NCI-H69 (cell line): Measurements from ENCODE around the gene SYT6.
A peak's percentile ranks its signal among the peaks of the same experiment; 100 is the strongest.

ENCODE experiments used
- DNase-seq: peaks from one replicate; lab custom pipeline; 2025; lab: John Stamatoyannopoulos, UW

Gene SYT6

DNA sequence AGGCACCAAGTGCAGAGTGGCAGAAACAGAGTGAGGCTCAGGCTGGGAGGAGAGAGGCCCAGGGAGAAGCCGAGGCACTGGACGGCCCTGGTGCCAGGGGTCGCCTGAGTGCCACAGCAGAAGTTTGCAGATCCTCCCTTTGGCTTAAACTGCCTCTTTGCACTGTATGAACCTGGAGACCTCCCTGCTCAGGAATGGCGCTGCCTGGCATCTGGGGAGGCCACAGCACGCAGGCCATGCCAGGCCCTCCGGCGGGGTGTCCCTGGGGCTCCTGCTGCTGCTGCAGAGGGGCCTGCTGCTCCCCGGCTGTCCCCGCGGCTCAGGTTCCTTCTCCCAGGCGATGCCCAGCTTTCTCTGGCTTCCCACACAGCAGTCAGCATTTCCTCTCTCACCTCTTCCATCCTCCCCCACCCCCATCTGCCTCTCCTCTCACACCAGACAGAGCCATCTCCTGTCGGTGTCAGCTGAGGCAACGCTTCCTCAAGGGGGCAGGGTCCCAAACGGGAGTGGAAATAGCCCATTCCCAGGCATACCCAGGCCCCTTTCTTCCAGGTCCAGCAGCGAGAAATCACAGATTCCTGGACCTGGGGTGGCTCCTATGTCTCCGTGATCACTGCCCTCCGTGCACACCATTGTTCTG, 35.2 kb downstream of the SYT6 start:
- DNase-seq, result no peak

DNA sequence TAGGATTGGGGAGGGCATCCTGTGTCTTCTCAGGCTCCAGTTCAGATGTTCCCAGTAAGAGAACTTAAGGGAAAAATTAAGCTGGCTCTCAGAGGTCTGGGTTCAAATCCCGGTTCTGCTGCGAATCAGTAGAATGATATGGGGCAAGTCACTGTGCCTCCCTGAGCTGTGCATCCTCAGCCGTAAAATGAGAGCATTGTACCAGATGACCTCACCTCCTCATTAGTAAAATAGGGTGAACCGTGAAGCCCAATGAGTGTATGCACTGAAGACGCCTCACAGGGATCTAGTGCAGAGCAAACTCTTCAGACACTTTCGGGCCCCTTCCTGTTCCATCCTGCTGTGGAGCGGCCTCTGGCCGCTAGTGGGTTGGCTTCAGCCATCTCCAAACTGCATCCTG, 36.0 kb downstream of the SYT6 start:
- DNase-seq, result no peak

DNA sequence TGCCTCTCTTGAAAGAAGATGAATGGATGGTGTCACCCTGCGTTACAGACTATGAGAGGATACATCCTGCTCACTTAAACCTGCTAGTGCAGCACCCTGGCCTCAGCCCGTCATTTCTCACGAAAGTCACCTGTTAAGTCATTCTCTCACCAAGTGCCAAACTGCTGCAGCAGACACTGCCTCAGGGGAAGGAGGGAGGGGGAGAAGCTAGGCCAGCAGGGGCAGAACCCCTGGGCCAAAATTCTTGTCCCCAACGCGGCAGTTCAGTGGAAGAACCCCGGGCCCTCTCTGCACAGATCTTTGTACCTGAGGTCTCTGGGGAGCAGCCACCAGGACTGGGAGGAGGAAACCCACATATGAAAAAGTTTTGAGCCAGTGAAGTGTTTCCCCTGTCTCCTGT, 37.6 kb downstream of the SYT6 start:
- DNase-seq, result no peak

DNA sequence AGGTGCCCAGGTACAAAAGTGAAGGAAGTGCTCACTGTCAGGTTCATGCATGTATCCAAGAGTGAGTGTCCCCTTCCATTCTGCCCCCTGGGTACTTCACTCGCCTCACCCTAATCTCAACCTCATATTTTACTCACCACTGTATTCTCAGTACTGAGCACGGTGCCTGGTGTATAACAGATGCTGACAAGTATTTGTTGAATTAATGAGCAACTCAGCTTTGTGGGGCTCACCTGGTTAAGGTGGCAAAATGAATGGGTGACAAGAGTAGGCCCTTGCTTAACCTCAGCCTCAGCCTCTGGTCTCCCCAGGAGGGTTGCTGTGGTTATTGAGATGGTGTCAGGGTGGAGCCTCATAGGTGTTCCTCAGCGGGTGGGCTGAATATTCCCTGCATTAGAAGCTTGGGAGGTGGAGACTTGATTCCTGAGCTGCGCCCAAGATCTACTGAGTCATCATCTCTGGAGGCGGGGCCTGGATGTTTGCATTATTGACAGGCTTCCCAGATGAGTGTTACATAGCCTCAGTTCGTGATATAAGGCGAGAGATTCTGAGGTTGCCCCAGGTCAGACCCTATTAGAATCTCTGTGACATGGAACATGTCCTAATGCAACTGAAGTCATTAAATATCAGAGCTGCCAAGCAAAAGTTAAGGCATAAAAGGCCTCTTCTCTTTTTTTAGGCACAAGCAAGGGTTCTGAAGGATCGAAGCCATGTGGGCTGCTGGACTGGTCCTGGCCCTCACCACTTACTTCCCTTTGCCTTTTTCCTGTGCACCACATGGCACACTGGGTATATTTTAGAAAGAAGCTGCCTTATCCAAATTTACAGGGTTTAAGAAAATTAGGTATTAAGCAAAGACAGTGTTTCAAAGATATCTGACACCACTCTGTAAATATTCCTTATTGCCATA, 39.2 kb downstream of the SYT6 start:
- DNase-seq, result no peak

DNA sequence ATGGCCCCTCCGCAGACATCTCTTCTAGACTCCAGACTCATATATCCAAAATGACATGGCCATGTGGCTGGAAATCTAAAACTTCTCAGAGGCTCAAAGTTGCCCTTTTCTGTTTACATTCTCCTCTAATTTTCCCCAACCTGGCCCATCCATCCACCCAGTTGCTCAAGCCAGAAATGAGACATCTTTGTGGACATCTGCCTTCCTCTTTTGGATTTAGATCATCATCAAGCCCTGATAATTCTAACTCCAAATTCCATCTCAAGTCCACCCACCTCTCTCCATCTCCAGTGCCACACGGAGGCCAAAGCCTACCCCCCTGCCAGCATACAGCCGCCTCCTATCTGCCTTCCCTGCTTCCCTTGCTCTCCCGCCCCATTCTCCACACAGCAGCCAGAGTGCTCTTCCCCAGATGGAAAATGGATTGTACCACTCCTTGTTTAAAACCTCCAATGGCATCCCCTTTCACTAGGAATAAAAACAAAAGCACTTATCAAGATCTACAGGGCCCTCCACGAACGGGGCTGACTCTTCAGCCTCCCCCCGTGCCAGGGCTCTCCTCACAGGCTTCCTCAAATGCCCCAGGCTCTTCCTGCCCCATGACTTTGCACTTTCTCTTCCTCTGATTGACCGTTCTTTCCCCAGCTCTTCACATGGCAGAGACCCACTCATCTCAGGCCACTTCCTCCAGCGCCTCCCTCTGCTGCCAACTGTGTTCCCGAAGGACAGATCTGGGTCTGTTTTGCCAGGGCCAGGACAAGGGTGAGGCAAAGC, 40.1 kb downstream of the SYT6 start:
- no peak for DNase-seq

DNA sequence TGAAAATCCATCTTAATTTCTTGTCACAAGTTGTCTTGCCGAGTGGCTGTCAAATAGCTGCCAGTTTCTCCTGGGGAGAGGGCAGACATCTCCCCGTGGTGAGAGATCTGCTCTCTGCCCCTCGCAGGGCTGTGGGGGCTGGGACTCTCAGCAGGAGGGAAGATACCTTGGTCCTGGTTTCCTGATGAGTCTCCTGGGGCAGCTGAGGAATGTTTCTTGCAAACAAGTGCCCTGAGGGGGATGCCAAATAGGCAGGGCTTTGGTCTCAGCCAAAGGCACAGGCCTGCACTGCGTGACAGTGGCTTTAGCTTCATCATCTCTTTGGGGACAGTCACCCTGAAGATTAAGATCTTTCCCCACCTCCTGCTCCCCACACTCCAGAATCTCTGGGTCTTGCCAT, 40.9 kb downstream of the SYT6 start:
- DNase-seq, result no peak

DNA sequence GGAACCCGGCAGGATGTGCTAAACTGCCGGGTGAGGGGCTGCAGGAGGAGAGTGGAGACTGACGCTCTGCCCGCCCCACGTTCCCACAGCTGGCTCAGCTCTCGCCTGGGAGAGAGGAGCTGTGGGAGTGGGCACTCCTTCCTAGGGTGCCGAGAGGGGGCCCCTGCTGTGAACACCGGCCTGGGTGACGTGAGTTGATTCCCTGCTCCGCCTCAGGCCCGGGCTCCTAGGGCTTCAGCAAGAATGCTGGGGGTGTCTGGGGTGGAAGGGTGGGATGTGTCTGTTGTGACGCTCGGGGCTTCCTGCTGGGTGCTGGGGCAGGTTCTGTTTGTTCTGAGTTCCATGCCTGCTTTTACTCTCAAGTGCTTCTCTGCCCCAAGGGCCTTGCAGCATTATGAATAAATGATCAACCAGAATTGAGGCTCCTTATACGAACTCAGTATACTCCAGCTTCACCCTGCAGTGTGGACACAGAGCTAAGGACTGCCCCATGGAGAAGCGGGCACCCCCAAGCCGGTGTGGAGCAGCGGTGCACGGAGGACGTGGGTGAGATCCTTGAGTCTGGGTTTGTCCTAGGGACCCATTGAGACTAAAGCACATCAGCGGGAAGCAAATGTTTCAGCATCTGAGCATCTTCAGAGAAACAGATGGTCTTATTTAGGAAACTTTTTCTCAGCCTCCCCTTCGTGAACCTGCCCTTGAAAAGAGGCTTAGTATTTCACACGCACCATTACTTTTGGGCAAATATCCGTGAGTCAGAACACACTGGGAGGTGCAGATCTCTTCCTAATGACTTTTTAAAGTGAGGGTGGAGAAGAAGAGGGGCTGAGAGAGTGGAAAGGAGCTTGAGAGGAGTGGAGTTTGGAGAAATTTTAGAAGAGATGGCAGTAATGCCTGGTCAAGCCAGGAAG, 41.7 kb downstream of the SYT6 start:
- DNase-seq, result peak; percentile 10

DNA sequence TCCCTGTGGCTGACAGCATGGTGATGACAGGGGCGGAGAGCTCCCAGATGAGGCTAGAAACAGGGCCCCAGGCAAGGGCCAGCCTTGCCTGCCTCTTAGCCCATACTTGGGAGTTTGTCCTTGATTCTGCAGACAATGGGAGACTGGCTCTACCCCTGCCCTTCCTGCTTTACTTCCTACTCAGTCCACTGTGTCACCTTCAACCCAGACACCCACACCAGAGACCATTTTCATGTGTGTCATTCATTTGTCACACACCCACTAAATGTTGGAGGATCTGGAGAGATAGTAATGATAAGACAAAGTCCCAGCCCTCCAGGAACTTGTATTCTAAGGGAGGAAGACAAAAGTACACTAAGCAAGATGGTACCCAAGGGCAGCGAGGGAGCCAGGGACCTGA, 43.7 kb downstream of the SYT6 start:
- DNase-seq, result no peak

DNA sequence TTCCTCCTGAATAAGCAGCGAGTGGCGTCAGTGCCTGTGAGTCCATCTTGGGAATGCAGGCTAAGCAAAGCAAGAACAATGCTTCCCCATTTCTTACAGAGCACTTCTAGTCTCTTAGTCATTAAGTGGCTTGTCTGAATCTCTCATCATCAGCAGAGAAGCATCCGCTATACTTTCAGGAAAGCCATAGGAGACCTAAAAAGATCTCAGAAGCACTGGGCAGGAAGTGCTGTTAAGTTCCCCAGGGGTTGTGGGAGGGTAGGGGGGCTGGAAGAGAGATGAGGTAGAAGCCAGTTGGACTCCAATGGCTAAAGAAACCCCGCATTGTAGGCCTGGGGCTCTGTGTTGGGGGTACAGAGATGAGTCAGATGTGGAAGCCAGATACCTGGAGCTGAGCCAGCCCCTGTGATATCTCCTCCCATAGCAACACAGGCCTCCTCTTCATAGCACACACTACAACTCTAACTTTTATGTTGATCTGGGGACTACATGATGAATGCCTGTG, 44.9 kb downstream of the SYT6 start:
- no peak for DNase-seq

DNA sequence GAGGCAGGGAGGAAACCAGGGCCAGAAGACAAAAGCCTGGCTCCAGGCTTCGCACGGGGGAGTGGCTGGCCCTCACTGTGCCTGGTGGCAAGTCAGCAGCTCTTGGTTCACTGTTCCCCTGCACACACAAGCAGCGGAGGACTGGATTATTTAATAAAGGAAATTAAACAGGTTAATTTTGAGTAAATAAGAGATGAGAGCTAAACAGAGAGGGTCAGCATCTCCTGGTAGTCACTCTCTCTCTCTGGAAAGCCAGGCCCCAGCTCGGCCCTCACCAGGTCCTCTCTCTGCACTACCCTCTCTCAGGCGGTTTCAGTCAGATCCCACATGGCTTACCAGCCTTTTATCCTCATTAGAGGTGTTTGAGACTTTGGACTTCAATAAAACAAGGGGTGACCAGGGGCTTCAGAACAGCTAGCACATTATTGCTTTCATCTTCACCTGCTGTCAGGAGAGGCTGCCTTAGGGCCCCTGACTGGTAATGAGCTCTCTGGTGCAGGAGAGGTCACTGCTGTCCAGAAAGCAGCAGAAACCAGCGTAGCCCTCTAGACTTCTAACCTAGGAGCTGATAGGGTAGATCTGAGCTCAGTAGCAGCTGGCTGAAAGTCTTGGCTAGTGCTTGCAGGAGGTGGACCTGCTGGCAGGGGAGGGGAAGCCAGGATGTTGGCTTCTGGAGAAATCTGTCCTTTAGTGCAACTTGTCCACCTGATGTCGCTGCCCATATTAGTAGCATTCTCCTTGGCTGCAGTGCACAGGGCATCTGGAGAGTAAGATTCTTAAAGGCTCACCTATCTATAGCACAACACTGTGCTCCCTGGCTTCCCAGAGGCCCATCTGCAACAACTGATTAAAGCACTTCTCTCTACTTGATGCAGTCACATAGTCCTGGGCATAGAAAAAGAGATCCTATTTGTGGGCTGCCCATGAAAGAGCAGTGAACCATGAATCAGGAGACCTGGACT, 45.9 kb downstream of the SYT6 start:
- peak; percentile 13 for DNase-seq

DNA sequence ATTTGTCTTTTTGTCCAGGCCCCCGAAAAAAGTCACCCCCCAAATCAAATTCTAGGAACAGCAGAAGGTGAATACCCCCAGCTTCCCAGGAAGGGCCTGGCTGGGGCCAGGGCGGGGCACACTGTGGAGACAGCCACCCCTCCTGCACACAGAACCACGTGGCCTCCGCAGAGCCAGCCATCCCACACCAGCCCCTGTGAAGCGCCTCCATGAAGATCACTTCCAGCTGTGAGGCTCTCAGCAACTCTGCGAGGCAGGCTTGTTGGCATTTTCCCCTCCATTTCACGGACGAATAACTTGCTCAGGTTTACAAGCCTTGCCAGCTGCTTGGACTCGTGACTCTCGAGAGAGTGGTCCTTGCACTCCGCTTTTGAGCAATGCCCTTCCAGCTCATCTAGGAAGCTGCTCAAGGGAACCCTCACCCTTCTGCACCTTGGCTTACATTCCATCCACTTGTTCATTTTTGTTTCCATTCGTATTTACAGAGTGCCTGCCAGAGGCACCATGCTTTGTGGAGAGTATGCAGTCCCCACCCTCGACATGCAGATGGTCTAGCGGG, 48.2 kb downstream of the SYT6 start:
- DNase-seq, result no peak

DNA sequence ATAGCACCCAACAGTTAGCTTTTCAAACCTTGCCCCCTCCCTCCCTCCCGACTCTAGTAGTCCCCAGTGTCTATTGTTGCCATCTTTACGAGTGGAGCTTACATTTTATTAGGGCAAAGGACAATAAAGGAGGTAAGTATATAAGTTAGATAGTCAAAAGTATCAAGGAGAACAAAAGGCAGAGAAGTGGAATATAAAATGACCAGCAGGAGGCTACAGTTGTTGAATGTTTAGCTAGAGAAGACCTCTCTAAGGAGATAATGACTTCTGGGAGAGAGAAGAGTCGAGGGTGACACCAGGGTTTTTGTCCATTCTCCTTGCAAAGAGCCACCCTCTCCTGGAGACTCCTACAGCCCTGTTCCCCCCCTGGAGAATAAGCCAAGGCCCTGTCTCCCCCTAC, 48.7 kb downstream of the SYT6 start:
- no peak for DNase-seq

DNA sequence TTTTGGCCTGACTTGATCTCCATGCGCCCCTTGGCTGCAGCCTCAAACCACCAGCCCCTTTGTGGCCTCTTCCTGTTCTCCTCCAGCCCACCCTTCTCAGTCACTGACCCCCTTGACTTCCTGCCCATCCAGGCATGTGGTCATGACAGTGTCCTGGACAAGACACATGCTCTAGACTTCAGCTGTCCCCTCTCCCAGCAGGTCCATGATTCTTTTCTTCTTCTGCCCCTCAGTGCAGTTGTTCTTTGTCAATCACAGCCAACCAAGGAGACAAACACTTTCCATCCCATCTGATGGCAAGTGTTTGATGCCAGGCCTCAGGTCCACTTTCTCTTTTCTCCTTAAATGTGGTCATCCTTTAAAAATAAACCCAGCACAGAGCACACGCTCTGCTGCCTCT, 49.7 kb downstream of the SYT6 start:
- DNase-seq, result no peak

DNA sequence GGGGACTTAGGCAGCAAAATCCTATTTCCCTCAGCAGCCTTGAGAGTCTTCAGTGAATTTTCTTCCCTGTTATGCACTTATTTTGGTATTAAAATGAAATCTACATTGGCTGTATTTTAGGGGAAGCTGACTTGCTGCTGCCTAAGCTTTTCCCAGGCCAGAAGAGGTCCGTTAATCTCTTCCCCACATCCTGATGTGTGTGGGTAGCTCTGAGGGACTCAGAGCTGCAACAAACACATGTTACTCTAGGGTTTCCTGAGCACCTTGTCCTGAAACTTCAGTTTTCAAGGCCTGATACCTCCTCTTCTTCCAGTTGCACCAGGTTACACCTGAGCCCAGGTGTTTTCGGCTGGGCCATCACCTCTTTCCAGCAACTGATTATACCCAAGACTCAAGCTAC, 51.5 kb downstream of the SYT6 start:
- DNase-seq, result no peak

DNA sequence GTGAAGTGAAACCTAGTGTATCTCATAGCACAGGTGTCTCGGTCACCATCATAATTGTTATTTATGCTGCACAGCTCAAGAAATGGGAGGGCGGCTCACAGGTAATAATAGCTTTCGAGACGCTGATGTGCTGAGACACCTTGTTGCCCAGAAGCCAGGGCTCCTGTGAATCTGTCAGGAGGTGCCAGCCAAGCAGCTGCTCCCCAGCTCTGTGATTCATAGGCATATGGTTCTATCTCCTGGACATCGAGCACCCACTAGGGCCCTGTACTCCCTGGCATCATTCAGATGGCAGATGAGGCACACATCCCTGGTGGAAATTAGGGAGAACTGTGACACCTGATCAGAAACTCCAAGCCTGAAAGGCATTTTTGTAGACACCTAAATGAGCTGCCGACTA, 53.5 kb downstream of the SYT6 start:
- DNase-seq, result peak; percentile 59

DNA sequence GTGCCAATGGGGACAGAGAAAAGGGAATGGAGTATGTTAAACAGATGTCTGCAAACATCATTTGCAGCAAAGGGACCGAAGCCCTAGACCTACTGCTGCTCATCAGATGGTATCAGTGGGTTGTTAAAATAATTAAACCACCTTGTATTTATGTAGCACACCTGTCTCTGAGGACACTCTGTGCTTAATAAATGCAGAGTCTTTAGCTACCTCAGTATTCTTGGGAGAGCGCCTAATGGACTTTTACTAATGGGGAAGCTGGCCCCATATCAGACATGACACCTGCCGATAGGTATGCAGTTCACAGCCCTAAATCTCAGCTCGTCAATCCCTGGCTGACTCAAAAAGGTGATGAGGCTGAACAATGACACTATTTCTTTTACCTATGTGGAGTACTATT, 54.4 kb downstream of the SYT6 start:
- peak; percentile 36 for DNase-seq

DNA sequence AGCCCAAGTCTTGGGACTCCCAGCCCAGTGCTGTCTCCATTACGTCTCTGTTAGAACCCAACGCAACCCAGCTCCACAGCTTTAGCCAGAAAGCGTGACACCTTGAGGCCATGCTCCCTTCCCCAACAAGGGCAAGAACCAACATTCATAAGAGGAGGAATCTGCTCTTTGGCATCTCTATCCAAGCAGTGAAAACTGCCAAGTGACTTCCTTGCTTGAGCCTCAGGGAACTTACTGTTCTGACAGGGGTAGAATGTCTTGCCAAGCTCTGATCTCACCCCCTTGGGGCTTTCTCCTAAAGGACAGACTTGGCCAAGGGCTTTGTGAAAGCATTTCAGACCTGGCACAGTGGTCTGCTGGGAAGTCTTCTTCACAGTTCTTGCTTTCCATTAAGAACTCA, 56.6 kb downstream of the SYT6 start:
- no peak for DNase-seq

DNA sequence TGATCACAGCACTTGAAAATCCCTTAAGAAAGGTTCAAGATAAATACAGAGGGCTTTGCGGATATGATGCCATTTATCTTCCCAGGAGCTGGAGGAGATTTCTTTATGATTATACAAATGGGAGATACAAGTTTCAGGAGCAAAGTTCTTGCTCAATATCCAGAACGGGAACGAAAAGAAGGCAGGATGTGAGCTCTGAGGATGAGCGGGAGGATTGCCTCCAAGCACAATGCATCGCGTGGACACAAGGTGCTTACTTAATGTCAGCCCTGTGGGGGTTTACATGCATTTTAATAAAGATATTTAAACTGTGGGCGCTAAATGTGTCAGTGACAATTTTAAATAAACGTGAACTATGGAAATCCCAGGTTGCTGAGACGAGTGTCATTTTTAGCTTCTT, 59.0 kb downstream of the SYT6 start:
- DNase-seq, result no peak

DNA sequence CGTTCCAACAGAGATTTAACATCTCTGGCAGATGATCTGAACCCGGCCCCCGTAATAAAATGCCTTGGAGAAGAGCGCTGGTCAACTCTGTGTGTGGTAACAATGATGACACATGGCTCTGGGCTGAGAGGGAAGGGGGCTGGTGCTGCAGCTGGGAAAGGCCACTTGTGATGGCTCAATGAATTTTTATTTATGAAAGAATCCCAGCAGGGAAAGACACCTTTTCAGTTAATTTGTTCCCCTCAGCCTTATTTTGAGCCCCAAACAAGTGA, 59.4 kb downstream of the SYT6 start:
- DNase-seq, result no peak

DNA sequence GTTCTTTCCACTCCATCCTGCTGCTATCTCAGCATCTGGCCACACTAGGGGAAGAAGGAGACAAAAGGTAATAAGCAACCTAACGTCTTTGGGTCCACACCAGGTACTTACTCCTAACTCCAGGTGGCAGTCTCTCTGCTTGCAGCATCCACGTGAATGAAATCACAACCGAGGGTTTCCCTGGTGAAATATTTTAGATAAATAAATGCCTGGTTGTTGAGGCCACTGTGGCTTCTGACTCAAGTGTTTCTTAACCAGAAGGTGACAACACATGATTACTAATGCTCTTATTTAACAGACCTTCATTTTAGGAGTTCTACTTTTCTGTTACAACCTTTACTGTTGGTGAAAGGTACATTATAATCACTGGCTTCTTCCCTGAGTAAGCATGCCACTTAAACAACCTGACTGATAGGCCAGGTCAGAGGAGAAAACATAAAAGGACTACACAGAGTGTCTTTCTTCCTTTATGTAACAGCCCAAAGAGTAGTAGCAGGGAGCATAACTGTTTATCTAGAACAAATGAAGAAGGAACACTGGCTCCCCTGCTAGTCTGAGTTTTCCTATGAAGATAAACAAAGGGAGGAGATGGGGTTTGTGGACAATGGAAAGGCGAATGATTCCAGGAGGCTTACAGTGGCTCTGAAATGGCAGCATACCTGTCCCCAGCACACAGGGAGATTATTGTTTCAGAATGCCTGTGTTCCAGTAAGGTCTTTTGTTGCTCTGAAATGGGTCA, 59.9 kb downstream of the SYT6 start:
- DNase-seq, result no peak
